Activated CD4-positive, CD25-positive, alpha-beta regulatory T cell treated with anti-CD3 and anti-CD28 coated beads, Interleukin-2, amount 50 U/mL, for 16 hours (primary cell): Measurements from ENCODE around the gene TNS1.
"Not testable (repeated sequence)": the region's sequence is repeated elsewhere in the genome, so short reads cannot be mapped to it uniquely, and the experiment has no call there.

Experiments used
- DNase-seq: peaks from one replicate; pipeline ENCODE4 v3.0.0-alpha.2; 2020; ENCODE audit warnings: low read depth, low spot score

Gene TNS1

GRCh38 chr2:218029366-218030360 lies 26.9 kb upstream of the TNS1 start:
- DNase-seq = no peak

GRCh38 chr2:218028562-218029348 lies 26.0 kb upstream of the TNS1 start:
- no peak for DNase-seq

DNA sequence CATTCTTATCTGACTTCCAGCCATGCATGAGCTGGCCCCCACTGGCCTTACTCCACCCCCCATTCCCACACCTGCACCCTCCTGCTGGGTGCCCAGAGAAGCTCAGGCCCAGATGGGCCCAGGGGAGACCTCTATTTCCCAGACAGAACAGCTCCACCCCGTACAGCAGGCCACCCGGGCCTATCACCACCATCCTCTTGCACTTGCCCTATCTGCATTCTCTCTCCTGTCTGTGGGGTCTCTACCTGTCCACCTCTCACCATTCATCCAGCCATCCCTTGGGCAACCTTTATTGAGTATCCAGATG lies 25.3 kb upstream of the TNS1 start:
- DNase-seq = no peak

DNA sequence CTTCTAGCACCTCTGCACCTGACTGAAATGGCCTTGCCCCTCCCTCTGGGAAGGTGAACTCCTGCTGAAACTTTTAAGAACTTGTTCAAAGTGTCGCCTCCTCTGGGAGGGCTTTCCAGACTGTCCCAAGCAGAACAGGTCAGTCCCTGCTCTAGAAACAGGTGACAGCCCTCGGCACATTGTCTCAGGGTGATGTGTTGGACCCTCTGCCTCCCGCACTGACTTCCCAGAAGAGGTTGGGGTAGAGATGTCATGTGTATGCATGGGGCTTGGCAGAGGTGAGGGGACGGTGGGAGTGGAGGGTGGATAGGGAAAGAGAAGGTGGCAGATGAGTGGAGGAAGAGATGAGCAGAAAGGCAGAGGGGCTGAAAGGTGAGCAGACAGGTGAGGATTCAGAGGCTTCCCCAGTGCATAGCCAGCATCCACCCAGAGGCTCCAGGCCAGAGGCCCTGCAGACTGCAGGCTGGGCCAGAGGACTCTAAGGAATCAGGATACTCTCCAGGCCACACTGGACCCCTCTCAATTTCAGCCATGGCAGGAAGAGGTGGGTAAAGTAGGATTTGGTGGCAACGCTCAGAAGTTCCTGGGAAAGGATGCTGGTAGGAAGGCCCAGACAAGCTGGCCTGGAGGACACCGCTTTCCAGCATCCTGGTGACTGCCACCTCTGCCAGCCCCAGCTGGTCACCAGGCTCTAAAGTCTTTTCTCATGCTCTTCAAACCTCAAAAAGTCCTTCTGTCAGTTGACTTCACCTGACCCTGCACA lies 24.8 kb upstream of the TNS1 start:
- no peak for DNase-seq

DNA sequence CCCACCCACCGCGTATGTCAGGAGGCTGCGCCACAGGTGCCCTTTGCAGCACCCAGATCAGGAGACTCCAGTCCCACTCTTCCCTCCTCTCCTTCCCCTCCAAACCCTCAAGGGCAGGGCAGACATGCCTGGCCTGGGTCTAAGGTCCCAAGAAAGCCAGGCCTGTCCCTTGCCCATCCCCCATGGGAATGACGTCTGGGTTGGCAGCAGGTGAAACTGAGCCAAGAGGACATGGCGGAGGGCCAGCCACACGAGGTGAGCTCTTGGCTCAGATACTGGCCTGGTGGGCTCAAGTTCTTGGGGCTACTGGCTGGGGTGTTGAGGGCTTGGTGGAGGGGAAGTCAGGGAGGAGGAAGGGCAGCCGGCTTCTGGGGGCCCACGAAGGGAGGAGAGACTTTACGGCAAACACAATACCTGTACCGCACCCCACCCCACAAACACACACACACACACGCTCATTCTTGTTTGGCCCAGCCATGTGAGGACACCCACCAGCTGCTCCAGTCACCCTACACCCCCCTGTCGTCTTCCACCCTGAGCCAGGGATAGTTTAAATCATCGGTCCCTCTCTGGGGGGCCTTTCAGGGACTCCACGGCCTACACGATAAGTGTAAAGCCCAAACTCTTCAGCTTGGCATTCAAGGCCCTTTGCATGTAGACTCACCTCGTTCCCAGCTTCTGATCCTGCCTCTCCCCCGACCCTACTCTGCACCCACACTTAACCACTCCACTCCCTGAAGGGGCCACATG lies 24.1 kb upstream of the TNS1 start:
- DNase-seq = no peak

DNA sequence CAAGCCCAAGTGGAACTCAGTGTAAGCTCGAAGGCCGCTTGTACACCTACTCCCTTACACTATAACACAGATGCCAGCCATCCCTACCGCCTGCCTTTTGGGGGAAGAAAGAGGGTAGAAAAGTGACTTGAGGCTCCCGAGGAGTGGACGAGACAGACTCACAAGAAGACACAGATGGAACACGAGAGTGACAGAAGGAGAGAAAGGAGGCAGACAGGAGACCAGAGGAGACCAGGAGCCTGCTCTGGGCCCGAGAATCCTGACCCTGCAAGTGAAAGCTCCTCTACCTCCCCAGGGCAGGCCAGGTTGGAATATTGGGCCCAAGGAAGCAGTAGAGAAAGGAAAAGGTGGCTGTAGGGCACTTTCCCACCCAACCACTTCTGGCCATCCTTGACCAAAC lies 23.4 kb upstream of the TNS1 start:
- no peak for DNase-seq

DNA sequence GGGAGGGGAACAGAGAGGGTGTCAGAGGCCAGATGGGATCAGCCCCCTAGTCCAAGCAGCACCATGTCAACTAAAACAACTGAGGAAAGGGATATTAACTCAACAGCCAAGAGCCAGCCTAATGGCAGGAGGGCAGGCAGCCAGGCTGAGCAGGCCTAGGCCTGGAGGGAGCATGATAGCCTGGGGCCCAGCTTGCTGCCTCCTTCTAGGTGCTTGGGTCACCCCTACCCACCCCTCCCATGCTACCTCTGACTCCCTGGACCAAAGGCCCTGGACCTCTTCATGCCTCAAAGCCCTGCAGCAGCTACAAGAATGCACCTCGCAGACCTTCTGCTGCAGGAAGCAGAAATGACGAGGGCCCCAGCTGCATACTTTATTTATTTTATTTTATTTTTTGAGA lies 22.1 kb upstream of the TNS1 start:
- no peak for DNase-seq

DNA sequence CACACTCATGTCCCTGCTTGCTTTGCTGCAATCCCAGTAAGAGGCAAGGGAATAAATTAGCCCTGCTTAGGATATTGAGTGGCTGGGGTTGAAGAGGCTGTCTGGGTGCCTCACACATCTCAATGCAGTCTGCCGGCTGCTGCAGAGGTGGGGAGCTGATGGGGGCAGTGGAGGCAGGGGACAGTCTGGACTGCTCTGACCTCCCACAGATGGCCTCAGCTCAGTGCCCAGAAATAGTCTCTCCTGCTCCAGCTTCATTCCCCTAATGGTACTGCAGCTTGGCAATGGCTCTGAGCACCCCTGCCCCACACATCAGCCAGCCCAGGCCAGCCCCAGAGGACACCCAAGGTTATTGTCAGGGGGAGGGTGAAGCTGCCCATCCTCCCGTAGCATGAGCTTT lies 21.5 kb upstream of the TNS1 start:
- DNase-seq = no peak

DNA sequence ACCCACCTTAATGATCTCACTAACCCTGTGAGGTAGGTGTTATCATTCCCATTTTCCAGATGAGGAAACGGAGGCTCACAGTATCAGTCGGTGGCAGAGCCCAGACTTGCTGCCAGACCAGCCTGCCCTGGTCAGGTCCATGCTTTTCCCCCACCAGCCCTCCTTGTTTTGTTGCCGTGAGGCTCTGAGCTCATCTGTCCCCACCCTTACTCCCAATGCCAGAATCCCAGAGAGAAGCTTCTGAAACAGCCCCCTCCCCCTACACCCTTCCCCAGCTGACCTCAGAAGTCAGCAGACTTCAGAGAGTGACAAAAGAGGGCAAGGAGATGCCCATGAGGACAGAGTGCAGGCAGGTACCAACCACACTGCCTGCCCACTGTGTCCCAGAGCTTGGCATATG lies 20.8 kb upstream of the TNS1 start:
- DNase-seq = no peak

- no peak for DNase-seq
Observed at GRCh38 chr2:218022851-218023530, 20.2 kb upstream of the TNS1 start.

DNA sequence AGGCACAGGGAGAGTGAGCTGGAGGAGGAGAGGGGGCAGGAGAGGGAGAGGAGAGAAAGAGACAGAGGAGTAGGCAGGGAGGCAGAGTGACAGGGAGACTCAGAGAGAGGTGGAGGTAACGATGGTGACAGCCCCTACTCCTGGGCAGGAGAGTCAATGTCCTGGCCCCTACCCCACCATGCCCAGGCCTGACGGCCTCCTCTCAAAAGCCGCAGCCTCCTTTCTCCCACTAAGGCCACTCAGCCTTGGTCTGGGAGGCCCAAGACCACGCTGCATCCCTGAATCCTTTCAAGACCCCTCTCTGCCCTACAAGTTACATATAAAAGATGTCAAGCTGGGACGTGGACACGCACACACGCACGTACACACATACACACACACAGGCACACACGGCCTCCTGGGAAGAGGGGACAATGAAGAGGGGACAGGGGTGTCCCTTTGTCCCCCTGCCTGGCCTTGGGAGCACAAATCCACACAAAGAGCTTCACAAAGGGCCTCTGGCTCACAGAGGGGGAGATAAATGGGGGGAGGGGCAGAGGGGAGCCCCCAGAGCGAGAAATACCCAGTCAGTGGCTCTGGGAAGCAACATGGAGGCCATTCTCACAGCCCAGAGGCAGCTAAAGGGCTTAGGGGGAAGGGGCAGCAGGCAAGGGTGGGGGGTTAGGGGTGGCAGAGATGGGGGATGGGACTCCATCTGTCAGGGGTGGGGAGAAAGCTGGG lies 19.5 kb upstream of the TNS1 start:
- no peak for DNase-seq

GRCh38 chr2:218021536-218022071 lies 18.8 kb upstream of the TNS1 start:
- DNase-seq = no peak

GRCh38 chr2:218020966-218021535 lies 18.3 kb upstream of the TNS1 start:
- no peak for DNase-seq

GRCh38 chr2:218020281-218020680 lies 17.5 kb upstream of the TNS1 start:
- DNase-seq = no peak

- DNase-seq = no peak
Observed at GRCh38 chr2:218019411-218020060, 16.7 kb upstream of the TNS1 start.

DNA sequence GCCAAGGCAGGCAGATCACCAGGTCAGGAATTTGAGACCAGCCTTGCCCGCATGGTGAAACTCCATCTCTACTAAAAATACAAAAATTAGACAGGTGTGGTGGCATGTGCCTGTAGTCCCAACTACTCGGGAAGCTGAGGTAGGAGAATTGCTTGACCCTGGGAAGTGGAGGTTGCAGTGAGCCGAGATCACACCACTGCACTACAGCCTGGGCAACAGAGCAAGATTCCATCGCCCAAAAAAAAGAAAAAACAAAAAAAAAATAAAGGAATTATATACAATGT lies 16.0 kb upstream of the TNS1 start:
- DNase-seq = not testable (repeated sequence)

GRCh38 chr2:218017211-218018053 lies 14.6 kb upstream of the TNS1 start:
- no peak for DNase-seq

DNA sequence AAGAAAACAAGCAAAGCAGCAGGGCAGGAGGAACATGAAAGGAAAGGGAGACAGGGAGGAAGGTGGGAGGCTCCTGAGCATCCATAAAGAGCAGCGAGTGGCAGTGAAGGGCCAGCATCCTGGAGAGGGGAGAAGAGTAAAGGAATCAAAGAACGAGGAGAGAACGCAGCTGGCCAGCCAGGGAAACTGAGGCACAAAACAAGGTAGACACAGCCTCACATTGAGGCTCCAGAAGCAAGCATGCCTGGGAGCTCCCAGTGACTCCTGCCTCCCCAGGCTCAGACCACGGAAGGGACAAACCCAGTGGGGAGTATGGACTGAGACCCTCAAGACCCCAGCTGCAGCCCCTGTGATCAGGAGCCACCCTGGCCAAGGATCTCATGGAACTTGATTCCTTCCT lies 14.0 kb upstream of the TNS1 start:
- DNase-seq = no peak
